Tongue (tissue), 2 donors: ENCODE data around the gene C1orf159. TPM values are rescaled to one million over a fixed set of nuclear protein-coding genes. Genes with fewer than 3 reads are reported as not detected.

Source experiments
- DNase-seq: peaks from one replicate; pipeline ENCODE4 v3.0.0-alpha.2; 2015
- total RNA-seq: library from RNA; depleted of rRNA; stranded (reverse); fragments of >200 nt; gene quantifications from one replicate; pipeline ENCODE4 v1.2.3, GENCODE V29; 2014

The C1orf159 gene
- total RNA-seq, 1 donor from 2014 or later = 3.8 TPM

DNA sequence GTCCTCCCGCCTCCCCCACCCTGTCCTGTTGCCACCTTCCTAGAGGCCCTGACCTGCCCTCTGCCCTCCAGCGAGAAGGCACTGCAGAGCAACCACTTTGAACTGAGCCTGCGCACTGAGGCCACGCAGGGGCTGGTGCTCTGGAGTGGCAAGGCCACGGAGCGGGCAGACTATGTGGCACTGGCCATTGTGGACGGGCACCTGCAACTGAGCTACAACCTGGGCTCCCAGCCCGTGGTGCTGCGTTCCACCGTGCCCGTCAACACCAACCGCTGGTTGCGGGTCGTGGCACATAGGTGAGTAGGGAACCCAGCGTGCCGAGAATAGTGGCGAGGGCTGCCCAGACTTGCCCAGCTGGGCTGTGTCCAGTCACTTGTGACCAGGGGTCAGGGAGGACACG lies 62.2 kb downstream of the C1orf159 start:
- no peak for DNase-seq

GRCh38 chr1:1053022-1053421 lies 62.9 kb downstream of the C1orf159 start:
- no peak for DNase-seq

GRCh38 chr1:1052003-1052840 lies 63.7 kb downstream of the C1orf159 start:
- DNase-seq = no peak

GRCh38 chr1:1051127-1051810 lies 64.6 kb downstream of the C1orf159 start:
- DNase-seq = no peak

DNA sequence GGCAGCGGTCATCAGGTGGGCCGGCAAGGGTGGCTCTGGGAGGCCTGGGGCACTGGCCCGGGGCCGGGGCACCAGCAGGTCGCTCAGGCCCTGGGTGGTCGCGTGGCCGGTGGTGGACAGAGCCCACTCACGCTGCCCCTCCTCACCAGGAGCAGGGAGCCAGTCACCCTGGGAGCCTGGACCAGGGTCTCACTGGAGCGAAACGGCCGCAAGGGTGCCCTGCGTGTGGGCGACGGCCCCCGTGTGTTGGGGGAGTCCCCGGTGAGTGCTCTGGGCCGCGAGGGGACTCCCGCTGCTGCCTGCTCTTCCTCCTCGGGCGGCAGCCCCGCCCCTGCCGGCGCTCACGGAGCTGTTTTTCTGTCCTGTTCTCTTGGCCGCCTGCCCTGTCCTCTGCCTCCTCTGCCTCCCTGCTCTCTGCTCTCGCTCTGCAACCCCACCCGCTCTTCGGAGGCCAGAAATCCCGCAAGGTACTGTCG lies 65.3 kb downstream of the C1orf159 start:
- no peak for DNase-seq

GRCh38 chr1:1049318-1050165 lies 66.3 kb downstream of the C1orf159 start:
- no peak for DNase-seq

- no peak for DNase-seq
Measured at GRCh38 chr1:1048765-1049164, 67.1 kb downstream of the C1orf159 start.

DNA sequence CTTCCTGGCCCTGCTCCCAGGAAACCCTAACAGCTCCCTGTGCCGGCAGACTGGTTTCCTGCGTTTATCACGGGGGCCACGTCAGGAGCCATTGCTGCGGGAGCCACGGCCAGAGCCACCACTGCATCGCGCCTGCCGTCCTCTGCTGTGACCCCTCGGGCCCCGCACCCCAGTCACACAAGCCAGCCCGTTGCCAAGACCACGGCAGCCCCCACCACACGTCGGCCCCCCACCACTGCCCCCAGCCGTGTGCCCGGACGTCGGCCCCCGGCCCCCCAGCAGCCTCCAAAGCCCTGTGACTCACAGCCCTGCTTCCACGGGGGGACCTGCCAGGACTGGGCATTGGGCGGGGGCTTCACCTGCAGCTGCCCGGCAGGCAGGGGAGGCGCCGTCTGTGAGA lies 67.9 kb downstream of the C1orf159 start:
- DNase-seq = no peak

GRCh38 chr1:1047407-1047806 lies 68.5 kb downstream of the C1orf159 start:
- DNase-seq = no peak

DNA sequence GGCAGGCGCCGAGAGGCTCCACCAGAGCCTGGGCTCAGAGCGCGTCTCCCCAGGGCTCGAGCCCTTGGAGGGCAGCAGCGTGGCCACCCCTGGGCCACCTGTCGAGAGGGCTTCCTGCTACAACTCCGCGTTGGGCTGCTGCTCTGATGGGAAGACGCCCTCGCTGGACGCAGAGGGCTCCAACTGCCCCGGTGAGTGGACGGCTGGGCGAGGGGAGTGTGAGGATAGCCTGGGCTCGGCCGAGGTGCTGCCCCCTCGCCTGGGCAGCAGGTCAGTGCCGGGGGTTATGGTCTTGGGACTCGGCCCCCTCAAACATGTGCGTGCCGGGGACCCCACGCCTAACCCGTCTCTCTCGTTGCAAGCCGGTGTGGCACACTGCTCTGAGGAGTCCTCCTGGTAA lies 69.1 kb downstream of the C1orf159 start:
- no peak for DNase-seq

GRCh38 chr1:1046243-1046642 lies 69.6 kb downstream of the C1orf159 start:
- no peak for DNase-seq

DNA sequence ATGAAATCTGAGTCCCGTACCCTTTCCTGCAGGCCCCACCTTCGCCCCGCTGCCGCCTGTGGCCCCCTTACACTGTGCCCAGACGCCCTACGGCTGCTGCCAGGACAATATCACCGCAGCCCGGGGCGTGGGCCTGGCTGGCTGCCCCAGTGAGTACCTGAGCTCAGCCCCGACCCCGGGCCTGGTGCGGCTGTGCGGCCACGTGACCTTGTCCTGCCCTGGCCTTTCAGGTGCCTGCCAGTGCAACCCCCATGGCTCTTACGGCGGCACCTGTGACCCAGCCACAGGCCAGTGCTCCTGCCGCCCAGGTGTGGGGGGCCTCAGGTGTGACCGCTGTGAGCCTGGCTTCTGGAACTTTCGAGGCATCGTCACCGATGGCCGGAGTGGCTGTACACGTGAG lies 70.8 kb downstream of the C1orf159 start:
- DNase-seq = no peak

- no peak for DNase-seq
Measured at GRCh38 chr1:1044455-1045078, 71.3 kb downstream of the C1orf159 start.

DNA sequence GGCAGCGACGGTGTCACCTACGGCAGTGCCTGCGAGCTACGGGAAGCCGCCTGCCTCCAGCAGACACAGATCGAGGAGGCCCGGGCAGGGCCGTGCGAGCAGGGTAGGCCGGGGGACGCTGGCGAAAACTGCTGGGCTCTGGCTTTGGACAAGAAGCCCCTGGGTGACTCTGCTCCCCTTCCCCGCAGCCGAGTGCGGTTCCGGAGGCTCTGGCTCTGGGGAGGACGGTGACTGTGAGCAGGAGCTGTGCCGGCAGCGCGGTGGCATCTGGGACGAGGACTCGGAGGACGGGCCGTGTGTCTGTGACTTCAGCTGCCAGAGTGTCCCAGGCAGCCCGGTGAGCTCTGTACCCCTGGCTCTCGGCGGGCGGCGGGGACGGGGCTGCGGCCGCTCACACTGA lies 72.0 kb downstream of the C1orf159 start:
- no peak for DNase-seq

GRCh38 chr1:1043411-1043810 lies 72.5 kb downstream of the C1orf159 start:
- DNase-seq = no peak

DNA sequence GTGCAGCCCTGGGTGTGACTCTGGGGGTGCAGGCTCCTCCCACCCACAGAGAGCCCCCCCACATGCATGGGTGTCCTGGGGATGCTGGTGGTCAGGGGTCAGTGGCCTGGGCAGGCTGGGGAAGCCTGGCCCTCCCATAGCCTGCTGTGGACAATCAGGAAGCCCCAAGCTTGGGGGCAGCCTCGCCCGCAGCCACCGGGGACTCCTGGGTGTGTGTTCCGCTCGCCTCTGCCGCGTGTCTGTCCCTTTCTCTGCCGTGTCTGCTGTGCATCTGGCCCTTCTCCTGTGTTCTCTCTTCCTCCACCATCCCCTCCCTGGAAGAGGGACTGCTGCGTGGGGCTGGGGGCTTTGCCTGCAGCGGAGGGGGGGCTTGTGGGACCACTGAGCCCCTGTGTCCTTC lies 73.1 kb downstream of the C1orf159 start:
- no peak for DNase-seq

DNA sequence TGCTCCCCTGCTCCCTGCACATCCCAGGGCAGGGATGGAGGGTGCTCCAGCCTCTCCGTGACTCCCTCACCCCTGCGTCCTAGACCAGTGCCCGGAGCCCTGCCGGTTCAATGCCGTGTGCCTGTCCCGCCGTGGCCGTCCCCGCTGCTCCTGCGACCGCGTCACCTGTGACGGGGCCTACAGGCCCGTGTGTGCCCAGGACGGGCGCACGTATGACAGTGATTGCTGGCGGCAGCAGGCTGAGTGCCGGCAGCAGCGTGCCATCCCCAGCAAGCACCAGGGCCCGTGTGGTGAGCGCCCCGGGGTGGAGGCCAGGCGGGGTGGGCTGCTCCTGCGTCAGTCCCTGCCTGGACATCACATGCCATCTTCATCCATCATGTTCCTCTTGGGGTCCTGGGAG lies 74.0 kb downstream of the C1orf159 start:
- DNase-seq = no peak

GRCh38 chr1:1041092-1041523 lies 74.8 kb downstream of the C1orf159 start:
- DNase-seq = no peak

GRCh38 chr1:1040004-1040991 lies 75.6 kb downstream of the C1orf159 start:
- DNase-seq = peak; percentile 88

GRCh38 chr1:1039145-1039910 lies 76.6 kb downstream of the C1orf159 start:
- no peak for DNase-seq
